ENCODE data around the gene PER1. TPM values are rescaled to one million over a fixed set of nuclear protein-coding genes. Genes with fewer than 3 reads are reported as not detected.
A peak's percentile ranks its signal among the peaks of the same experiment; 100 is the strongest.

PER1 gene
- total RNA-seq, 4 donors from 2014 or later: 67.1 to 188 (median 136) TPM

GRCh38 chr17:8126491-8127066 is 25.6 kb downstream of the PER1 start:
- TF ChIP-seq CTCF (IDR thresholded peaks at IDR 0.05) (peak in 1 of 4 experiments; percentile 17), POLR2A (IDR thresholded peaks at IDR 0.05) (no peak)
- Histone ChIP-seq H3K27ac (peak overlapping the region in 3 of 4 donors; percentile 71 to 82 (median 78)), H3K9me3 (no peaks in the 10 kb centered on the region), H3K4me1 (peaks cover 0 to 62% (median 47%) of the 10 kb centered on the region in 3 donors), H3K4me3 (peak overlapping the region; percentile 70 to 75), H3K27me3 (peaks cover 73% of the 10 kb centered on the region), H3K36me3 (no peaks in the 10 kb centered on the region)
- WGBS, 2 donors (ENCODE audit: low coverage in 1 of 2): 0% methylated on average over 2 to 3 of the region's 45 CpGs
- ATAC-seq: peak; percentile 29

DNA sequence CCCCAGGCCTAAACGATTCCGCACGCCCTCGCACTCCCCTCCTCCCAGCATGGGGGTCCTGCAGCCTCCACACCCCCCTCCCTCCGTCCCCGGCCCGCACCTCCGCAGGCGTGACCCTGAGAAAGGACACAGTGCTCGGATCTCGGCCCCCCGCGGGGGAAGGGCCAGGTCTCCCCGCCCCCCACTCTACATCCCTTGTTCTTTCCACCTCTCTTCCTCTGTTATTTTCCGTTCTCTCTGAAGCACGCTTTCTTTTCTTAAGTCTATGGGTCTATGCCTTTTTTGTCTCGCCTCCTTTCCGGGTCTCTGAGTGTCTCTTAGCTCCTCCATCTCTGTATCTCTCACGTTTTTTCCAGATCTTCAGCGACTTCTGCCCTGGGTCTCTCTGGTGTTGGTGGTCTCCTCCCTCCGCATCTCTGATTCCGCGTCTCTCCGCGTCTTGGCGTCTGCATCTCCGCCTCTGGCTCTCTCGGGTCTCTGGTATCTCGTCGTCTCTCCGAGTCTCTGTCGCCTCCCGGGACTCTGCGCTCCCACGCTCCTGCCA is 26.2 kb downstream of the PER1 start:
- Histone ChIP-seq H3K36me3 (no peaks in the 10 kb centered on the region), H3K4me3 (peak overlapping the region; percentile 70 to 75), H3K9me3 (no peaks in the 10 kb centered on the region), H3K4me1 (peaks cover 2 to 67% (median 53%) of the 10 kb centered on the region in 3 donors), H3K27ac (peak overlapping the region in 3 of 4 donors; percentile 71 to 82 (median 78)), H3K27me3 (peaks cover 78% of the 10 kb centered on the region)
- no peak for TF ChIP-seq POLR2A (IDR thresholded peaks at IDR 0.05)
- TF ChIP-seq POLR2AphosphoS5 (IDR thresholded peaks at IDR 0.05): no peak
- TF ChIP-seq EP300 (IDR thresholded peaks at IDR 0.05): no peak
- no peak for TF ChIP-seq CTCF (IDR thresholded peaks at IDR 0.05)
- WGBS, 2 donors (ENCODE audit: low coverage in 1 of 2): 1 to 2% methylated on average over 15 to 28 of the region's 35 CpGs
- no peak for ATAC-seq

GRCh38 chr17:8125154-8125946 is 26.9 kb downstream of the PER1 start:
- peaks cover 2 to 74% (median 59%) of the 10 kb centered on the region in 3 donors for H3K4me1 ChIP-seq
- WGBS, 2 donors (ENCODE audit: low coverage in 1 of 2): 1% methylated on average over 18 of the region's 40 CpGs; no CpG with 5 or more reads in 1 of the 2 donors
- no peaks in the 10 kb centered on the region for H3K9me3 ChIP-seq
- H3K27ac ChIP-seq: peak overlapping the region in 3 of 4 donors; percentile 71 to 82 (median 78)
- H3K4me3 ChIP-seq: peak overlapping the region; percentile 70 to 75
- no peaks in the 10 kb centered on the region for H3K36me3 ChIP-seq
- ATAC-seq: peak; percentile 52
- TF ChIP-seq POLR2AphosphoS5 (IDR thresholded peaks at IDR 0.05) (no peak), CTCF (IDR thresholded peaks at IDR 0.05) (peak in 1 of 4 experiments; percentile 6)
- peaks cover 81% of the 10 kb centered on the region for H3K27me3 ChIP-seq

DNA sequence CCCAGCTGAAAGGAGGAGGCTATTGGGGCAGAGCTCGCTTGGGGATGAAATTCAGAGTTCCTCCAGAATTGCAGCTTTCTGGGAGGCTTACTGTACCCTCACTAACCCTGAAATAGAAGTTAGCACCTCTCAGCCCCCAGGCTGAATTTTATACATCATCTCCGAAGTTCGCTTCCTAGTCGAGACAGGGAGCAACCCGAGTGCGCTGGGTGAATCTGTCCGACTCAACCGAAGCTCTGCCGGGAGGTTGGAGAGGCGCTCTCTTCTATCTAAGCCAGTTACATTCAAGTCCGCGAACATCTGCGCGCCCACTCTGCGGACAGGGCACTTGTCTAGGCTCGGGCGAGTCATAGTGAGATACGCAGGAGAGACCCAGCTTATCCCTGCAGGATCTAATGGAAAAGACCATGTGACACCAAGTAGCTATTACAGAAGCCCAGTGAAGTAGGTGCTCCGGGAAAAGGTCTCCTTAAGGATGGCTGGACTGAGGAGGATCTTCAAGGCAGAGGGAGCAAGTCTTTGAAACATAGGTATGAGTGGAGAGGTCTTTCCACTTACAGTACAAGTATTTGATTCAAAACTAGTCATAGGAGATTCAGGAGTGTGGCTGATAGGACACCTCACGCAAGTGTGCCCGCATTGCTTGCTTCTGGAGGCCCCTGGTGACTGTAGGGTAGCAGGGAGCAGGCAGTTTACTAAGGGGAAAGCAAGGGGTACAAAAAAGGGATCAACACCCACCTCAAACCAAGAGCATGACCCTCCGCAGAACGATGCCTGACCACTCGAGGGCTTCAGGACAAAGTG is 27.7 kb downstream of the PER1 start:
- H3K9me3 ChIP-seq: no peaks in the 10 kb centered on the region
- no peak for ATAC-seq
- WGBS, 2 donors (ENCODE audit: low coverage in 1 of 2): 0 to 6% methylated on average over 1 to 10 of the region's 24 CpGs
- peaks cover 77% of the 10 kb centered on the region for H3K27me3 ChIP-seq
- H3K4me3 ChIP-seq: peak overlapping the region in 1 of 2 donors; percentile 75
- peaks cover 2 to 81% (median 63%) of the 10 kb centered on the region in 3 donors for H3K4me1 ChIP-seq
- no peak overlapping the region for H3K27ac ChIP-seq
- H3K36me3 ChIP-seq: no peaks in the 10 kb centered on the region
- no peak for TF ChIP-seq EP300 (IDR thresholded peaks at IDR 0.05)
- TF ChIP-seq POLR2A (IDR thresholded peaks at IDR 0.05): no peak
- no peak for TF ChIP-seq CTCF (IDR thresholded peaks at IDR 0.05)

Data from gastroesophageal sphincter (tissue), 4 donors.